Trophoblast cell (in vitro differentiated cells and primary cell): ENCODE data around the gene PTPRN2.

ENCODE experiments used
- DNase-seq, 2 donors: peaks; one replicate each; pipeline ENCODE4 v3.0.0-alpha.2; 2016
- H2AFZ ChIP-seq: 2 replicates; pipeline ENCODE4 v1.6.1; 2013; ENCODE audit warnings: low read length, moderate library complexity, mild to moderate bottlenecking; ENCODE audit not compliant: insufficient read depth, poor library complexity
- H2AK5ac ChIP-seq: 2 replicates; pipeline ENCODE4 v1.6.1; 2013; ENCODE audit warnings: mild to moderate bottlenecking, low read length
- H2BK120ac ChIP-seq: 2 replicates; pipeline ENCODE4 v1.6.1; 2013; ENCODE audit warnings: low read length, mild to moderate bottlenecking, moderate library complexity; ENCODE audit not compliant: insufficient read depth, poor library complexity
- H2BK12ac ChIP-seq: 2 replicates; pipeline ENCODE4 v1.6.1; 2013; ENCODE audit warnings: mild to moderate bottlenecking, low read length, moderate library complexity
- H2BK5ac ChIP-seq: 2 replicates; pipeline ENCODE4 v1.6.1; 2013; ENCODE audit warnings: low read length, low read depth, moderate library complexity, mild to moderate bottlenecking; ENCODE audit not compliant: poor library complexity
- H3K14ac ChIP-seq: 2 replicates; pipeline ENCODE4 v1.6.1; 2013; ENCODE audit warnings: mild to moderate bottlenecking, low read length
- H3K18ac ChIP-seq: 2 replicates; pipeline ENCODE4 v1.6.1; 2013; ENCODE audit warnings: mild to moderate bottlenecking, low read length
- H3K23ac ChIP-seq: 2 replicates; pipeline ENCODE4 v1.6.1; 2013; ENCODE audit warnings: low read length
- H3K27ac ChIP-seq: 2 replicates; pipeline ENCODE4 v1.5.1; 2013; ENCODE audit warnings: low read depth, mild to moderate bottlenecking, inconsistent platforms, low read length, moderate library complexity
- H3K27me3 ChIP-seq: 2 replicates; pipeline ENCODE4 v1.6.1; 2013; ENCODE audit warnings: inconsistent platforms, mild to moderate bottlenecking, low read length, moderate library complexity; ENCODE audit not compliant: insufficient read depth
- H3K36me3 ChIP-seq, 2 experiments: 1 replicate in 1 of 2; 2 replicates in 1 of 2; pipeline ENCODE4 v1.6.1; 2013; ENCODE audit warnings: low read length in 2 of 2, mild to moderate bottlenecking in 2 of 2, moderate library complexity in 1 of 2; ENCODE audit not compliant: insufficient read depth in 2 of 2, control insufficient read depth in 1 of 2
- H3K4ac ChIP-seq: 2 replicates; pipeline ENCODE4 v1.6.1; 2013; ENCODE audit warnings: low read depth, mild to moderate bottlenecking, low read length, moderate library complexity
- H3K4me1 ChIP-seq, 2 experiments: 1 replicate in 1 of 2; 2 replicates in 1 of 2; pipeline ENCODE4 v1.6.1; 2013; ENCODE audit warnings: low read length in 2 of 2, mild to moderate bottlenecking in 2 of 2, moderate library complexity in 1 of 2; ENCODE audit not compliant: insufficient read depth in 2 of 2, control insufficient read depth in 1 of 2
- H3K4me2 ChIP-seq: 2 replicates; pipeline ENCODE4 v1.6.1; 2013; ENCODE audit warnings: inconsistent platforms, mild to moderate bottlenecking, low read length, moderate library complexity
- H3K4me3 ChIP-seq: 2 replicates; pipeline ENCODE4 v1.5.1; 2013; ENCODE audit warnings: mild to moderate bottlenecking, low read depth, low read length, inconsistent platforms
- H3K79me1 ChIP-seq: one replicate; pipeline ENCODE4 v1.6.1; 2013; ENCODE audit warnings: low read length
- H3K79me2 ChIP-seq: 2 replicates; pipeline ENCODE4 v1.6.1; 2013; ENCODE audit warnings: low read length, mild to moderate bottlenecking; ENCODE audit not compliant: control insufficient read depth, insufficient read depth, poor library complexity
- H3K9ac ChIP-seq: 2 replicates; pipeline ENCODE4 v1.6.1; 2013; ENCODE audit warnings: mild to moderate bottlenecking, low read length
- H3K9me3 ChIP-seq: 2 replicates; pipeline ENCODE4 v1.6.1; 2013; ENCODE audit warnings: low read depth, mild to moderate bottlenecking, control low read depth, inconsistent platforms, low read length; ENCODE audit not compliant: insufficient read depth
- H4K12ac ChIP-seq: 2 replicates; pipeline ENCODE4 v1.6.1; 2013; ENCODE audit warnings: low read depth, mild to moderate bottlenecking, low read length, moderate library complexity
- H4K8ac ChIP-seq: 2 replicates; pipeline ENCODE4 v1.6.1; 2013; ENCODE audit warnings: low read depth, mild to moderate bottlenecking, low read length, moderate library complexity
- H4K91ac ChIP-seq: one replicate; pipeline ENCODE4 v1.6.1; 2013; ENCODE audit warnings: low read depth, mild to moderate bottlenecking, low read length, moderate library complexity
- WGBS: extraction: QIAGEN DNeasy Blood & Tissue Kit; methylation state at CpG from one replicate; pipeline ENCODE4 v1.1.7; 2013; ENCODE audit warnings: missing lambda C conversion rate; ENCODE audit not compliant: insufficient read length, insufficient coverage; ENCODE audit errors: extremely low coverage; 5-methylcytosine and 5-hydroxymethylcytosine counted together

PTPRN2 gene

DNA sequence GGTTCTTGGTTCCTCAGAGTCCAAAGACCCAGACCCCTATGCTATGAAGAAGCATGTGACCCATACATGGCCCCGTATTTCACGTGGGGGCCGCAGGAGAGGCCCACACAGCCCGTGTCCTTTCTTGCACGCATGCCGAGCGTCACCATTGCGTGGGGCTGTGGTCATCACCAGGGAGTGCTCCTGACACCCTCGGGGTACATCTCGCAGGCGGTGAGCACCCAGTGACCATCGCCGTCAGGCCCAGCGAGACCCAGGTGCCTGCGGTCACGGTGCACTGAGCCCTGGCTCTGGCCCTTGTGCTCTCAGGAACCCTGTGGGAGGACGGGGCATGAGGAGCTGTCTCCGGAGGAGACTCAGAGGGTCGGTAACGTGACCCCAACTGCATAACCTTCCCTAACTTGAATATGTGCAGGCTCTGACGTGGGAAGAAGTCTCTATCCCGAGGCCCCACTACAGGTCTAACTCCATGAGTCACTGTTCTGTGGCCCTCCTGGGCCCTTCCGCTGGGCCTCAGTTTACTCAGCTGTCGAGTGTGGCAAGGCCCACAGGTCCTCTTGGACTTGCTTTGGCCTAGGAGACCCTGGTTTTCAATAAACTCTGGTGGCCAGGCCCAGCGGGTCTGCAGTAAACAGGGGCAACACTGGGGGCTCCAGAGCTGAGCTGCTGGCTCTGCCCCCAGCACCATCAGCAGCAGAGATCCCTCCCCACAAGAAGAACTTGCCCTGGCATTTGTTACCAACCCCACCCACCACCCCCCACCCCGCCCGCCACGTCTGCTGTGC lies 503.9 kb downstream of the PTPRN2 start:
- Histone ChIP-seq H3K27ac (no peak overlapping the region), H2AFZ (no peak overlapping the region), H3K4me2 (no peak overlapping the region), H3K4ac (no peak overlapping the region), H2AK5ac (no peak overlapping the region), H3K79me1 (no peaks in the 10 kb centered on the region), H3K27me3 (no peaks in the 10 kb centered on the region), H3K36me3 (no peaks in the 10 kb centered on the region), H4K8ac (no peak overlapping the region), H3K23ac (no peak overlapping the region), H2BK12ac (no peak overlapping the region), H3K9me3 (peaks cover 37% of the 10 kb centered on the region), H3K79me2 (no peaks in the 10 kb centered on the region), H2BK5ac (no peak overlapping the region), H3K18ac (no peak overlapping the region), H3K9ac (no peak overlapping the region), H4K12ac (no peak overlapping the region), H3K14ac (no peak overlapping the region), H4K91ac (no peak overlapping the region), H3K4me3 (no peak overlapping the region), H3K4me1 (no peaks in the 10 kb centered on the region), H2BK120ac (no peak overlapping the region)
- no peak for DNase-seq
- WGBS, result no CpG with 5 or more reads among the region's 28 CpGs

DNA sequence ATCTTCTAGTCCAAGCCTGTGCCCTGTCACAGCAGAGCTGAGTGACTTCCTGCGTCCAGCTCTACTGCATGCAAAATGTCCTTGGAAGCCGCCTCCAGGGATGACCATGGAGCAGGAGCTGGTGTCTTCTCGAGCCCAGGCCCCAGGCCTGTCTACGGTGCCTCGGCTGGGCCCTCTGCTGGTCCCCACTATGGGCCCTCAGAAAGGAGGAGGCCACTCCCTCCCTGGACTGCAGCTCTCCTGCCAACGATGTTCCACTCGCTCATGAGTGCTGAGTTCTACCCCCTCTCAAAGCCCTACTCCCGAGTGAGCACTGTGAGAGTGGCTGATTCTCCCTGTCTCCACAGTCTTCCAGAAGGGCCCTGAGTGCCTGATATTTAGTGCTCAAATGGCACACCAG lies 504.9 kb downstream of the PTPRN2 start:
- no peak for DNase-seq
- Histone ChIP-seq H3K27me3 (no peaks in the 10 kb centered on the region), H4K91ac (no peak overlapping the region)

DNA sequence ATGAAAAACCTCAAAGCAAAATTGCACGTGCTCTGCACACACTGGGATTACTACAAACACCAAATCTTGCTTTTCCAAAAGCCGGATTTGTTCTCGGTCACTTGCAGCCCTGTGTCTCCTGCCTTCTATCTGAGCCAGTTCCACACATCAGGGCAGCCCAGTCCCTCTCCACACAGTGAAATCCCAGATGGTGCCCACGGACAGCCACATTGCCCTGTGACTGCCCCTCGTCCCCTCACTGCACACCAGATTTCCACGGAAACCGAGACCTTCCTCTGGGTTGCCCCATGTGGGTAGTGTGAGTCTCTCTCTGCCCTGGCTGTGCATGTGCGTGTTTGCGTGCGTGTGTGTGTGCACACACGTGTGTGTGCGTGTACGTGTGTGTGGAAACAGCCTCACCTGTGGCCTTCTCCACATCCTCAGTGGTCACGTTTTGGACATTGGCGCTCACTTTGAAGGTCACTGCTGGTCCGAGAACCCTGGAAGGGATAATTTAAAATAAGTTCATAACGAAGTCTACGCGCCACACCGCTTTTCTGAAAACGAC lies 506.7 kb downstream of the PTPRN2 start:
- no peak overlapping the region for H4K91ac ChIP-seq
- H2BK120ac ChIP-seq, result no peak overlapping the region
- H2BK12ac ChIP-seq, result no peak overlapping the region
- H3K4ac ChIP-seq, result no peak overlapping the region
- no peaks in the 10 kb centered on the region for H3K79me1 ChIP-seq
- no peak overlapping the region for H2BK5ac ChIP-seq
- H4K8ac ChIP-seq, result no peak overlapping the region
- H3K36me3 ChIP-seq, result no peaks in the 10 kb centered on the region
- H3K18ac ChIP-seq, result no peak overlapping the region
- no peaks in the 10 kb centered on the region for H3K79me2 ChIP-seq
- no CpG with 5 or more reads among the region's 21 CpGs for WGBS
- DNase-seq, result no peak
- H3K9me3 ChIP-seq, result peaks cover 39% of the 10 kb centered on the region
- H3K4me2 ChIP-seq, result no peak overlapping the region
- no peak overlapping the region for H3K14ac ChIP-seq
- H2AFZ ChIP-seq, result no peak overlapping the region
- peak overlapping the region; percentile 7 for H3K4me3 ChIP-seq
- no peak overlapping the region for H3K23ac ChIP-seq
- no peak overlapping the region for H2AK5ac ChIP-seq
- no peaks in the 10 kb centered on the region for H3K4me1 ChIP-seq
- no peak overlapping the region for H3K27ac ChIP-seq
- H4K12ac ChIP-seq, result no peak overlapping the region
- no peaks in the 10 kb centered on the region for H3K27me3 ChIP-seq
- no peak overlapping the region for H3K9ac ChIP-seq

More for the DNA sequence above, 504.9 kb downstream of the PTPRN2 start:
- no peaks in the 10 kb centered on the region for H3K4me1 ChIP-seq
- no peak overlapping the region for H3K18ac ChIP-seq
- H3K79me2 ChIP-seq, result no peaks in the 10 kb centered on the region
- H3K9ac ChIP-seq, result no peak overlapping the region
- no peak overlapping the region for H3K23ac ChIP-seq
- H2AFZ ChIP-seq, result no peak overlapping the region
- peaks cover 39% of the 10 kb centered on the region for H3K9me3 ChIP-seq
- no CpG with 5 or more reads among the region's 8 CpGs for WGBS
- H3K27ac ChIP-seq, result no peak overlapping the region
- H3K79me1 ChIP-seq, result no peaks in the 10 kb centered on the region
- H3K4ac ChIP-seq, result no peak overlapping the region
- H2BK120ac ChIP-seq, result no peak overlapping the region
- no peak overlapping the region for H3K4me2 ChIP-seq
- no peak overlapping the region for H3K4me3 ChIP-seq
- H4K12ac ChIP-seq, result no peak overlapping the region
- no peak overlapping the region for H2BK12ac ChIP-seq
- H2BK5ac ChIP-seq, result no peak overlapping the region
- no peaks in the 10 kb centered on the region for H3K36me3 ChIP-seq
- H2AK5ac ChIP-seq, result no peak overlapping the region
- H3K14ac ChIP-seq, result no peak overlapping the region
- H4K8ac ChIP-seq, result no peak overlapping the region

DNA sequence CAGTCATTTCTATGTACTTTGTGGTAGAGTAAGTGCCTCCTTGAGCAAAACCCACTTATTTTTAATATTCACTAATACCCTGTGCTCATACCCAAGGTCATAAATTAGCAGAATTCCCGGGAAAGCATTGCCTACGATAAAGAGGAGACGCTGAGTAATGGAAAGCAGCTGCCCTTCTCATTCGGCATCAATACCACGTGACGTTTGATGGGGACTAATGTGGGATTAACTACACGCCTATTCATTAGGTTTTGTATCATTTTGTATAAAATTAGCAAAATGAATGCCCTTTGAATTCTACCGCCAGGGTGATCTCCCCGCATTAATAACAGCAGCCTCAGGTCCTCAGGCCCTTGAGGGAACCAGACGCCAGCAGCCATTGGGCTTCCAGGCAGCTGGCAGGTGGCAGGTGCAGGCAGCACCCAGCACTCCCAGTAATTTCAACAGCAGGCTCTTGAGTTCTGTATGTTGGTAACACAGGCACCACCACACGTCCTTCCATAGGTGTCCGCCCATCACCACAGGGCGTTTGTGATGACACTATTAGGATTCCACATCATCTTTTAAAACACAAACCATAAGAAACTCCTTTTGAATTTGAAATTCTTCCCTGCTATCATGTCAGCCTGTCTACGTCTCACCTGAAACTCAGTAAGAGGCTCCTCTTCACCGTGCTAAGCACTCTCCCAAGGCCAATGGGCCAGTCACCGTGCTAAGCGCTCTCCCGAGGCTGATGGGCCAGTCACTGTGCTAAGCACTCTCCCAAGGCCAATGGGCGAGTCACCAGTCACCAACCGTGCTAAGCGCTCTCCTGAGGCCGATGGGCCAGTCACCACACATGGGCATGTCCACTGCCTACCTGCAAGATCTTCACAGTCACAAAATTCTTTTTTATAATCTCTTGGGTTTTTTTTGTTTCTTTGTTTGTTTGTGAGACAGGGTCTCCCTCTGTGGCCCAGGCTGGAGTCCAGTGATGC lies 509.4 kb downstream of the PTPRN2 start:
- H3K18ac ChIP-seq, result no peak overlapping the region
- no peaks in the 10 kb centered on the region for H3K79me2 ChIP-seq
- no peak overlapping the region for H4K91ac ChIP-seq
- no peak overlapping the region for H4K8ac ChIP-seq
- no peaks in the 10 kb centered on the region for H3K4me1 ChIP-seq
- H3K36me3 ChIP-seq, result no peaks in the 10 kb centered on the region
- no peaks in the 10 kb centered on the region for H3K79me1 ChIP-seq
- no peak overlapping the region for H3K23ac ChIP-seq
- WGBS, result no CpG with 5 or more reads among the region's 22 CpGs
- H2BK120ac ChIP-seq, result no peak overlapping the region
- no peak overlapping the region for H2BK5ac ChIP-seq
- H3K4me2 ChIP-seq, result no peak overlapping the region
- H2AK5ac ChIP-seq, result no peak overlapping the region
- no peak overlapping the region for H3K4ac ChIP-seq
- no peak overlapping the region for H3K9ac ChIP-seq
- no peak overlapping the region for H2BK12ac ChIP-seq
- no peak overlapping the region for H4K12ac ChIP-seq
- DNase-seq, result no peak
- no peak overlapping the region for H3K27ac ChIP-seq
- no peak overlapping the region for H2AFZ ChIP-seq
- H3K14ac ChIP-seq, result no peak overlapping the region
- H3K9me3 ChIP-seq, result peaks cover 34% of the 10 kb centered on the region
- H3K27me3 ChIP-seq, result no peaks in the 10 kb centered on the region
- H3K4me3 ChIP-seq, result no peak overlapping the region
